KMS-11 (cell line): ENCODE measurements around the gene TMEM158.

Source experiments
- H2AFZ ChIP-seq: fragments of 200-600 bp; sonication (generic); 2 replicates; pipeline ENCODE4 v1.6.1; 2016; ENCODE audit warnings: antibody characterized with exemption, mixed run types, low read depth
- H3K27ac ChIP-seq: fragments of 200-600 bp; sonication (generic); 2 replicates; pipeline ENCODE4 v1.6.1; 2016; ENCODE audit warnings: mild to moderate bottlenecking, mixed run types
- H3K27me3 ChIP-seq: fragments of 200-600 bp; sonication (generic); 2 replicates; pipeline ENCODE4 v1.6.1; 2017; ENCODE audit warnings: mild to moderate bottlenecking, low read depth, mixed run types, moderate library complexity; ENCODE audit not compliant: insufficient read depth
- H3K36me3 ChIP-seq: fragments of 200-600 bp; sonication (generic); 2 replicates; pipeline ENCODE4 v1.6.1; 2017; ENCODE audit warnings: mild to moderate bottlenecking, mixed run types; ENCODE audit not compliant: insufficient read depth
- H3K4me1 ChIP-seq: fragments of 200-600 bp; sonication (generic); 2 replicates; pipeline ENCODE4 v1.6.1; 2016; ENCODE audit warnings: mild to moderate bottlenecking, low read depth, mixed run types; ENCODE audit not compliant: poor library complexity, severe bottlenecking
- H3K4me2 ChIP-seq: fragments of 200-600 bp; sonication (generic); 2 replicates; pipeline ENCODE4 v1.7.0; 2016; ENCODE audit warnings: mild to moderate bottlenecking, mixed run types
- H3K4me3 ChIP-seq: fragments of 200-600 bp; sonication (generic); IDR thresholded peaks from 2 replicates; pipeline ENCODE4 v1.6.1; 2017; ENCODE audit warnings: low read depth, low read length, mixed read lengths; ENCODE audit not compliant: insufficient read depth
- H3K79me2 ChIP-seq: fragments of 200-600 bp; sonication (generic); 2 replicates; pipeline ENCODE4 v1.6.1; 2016; ENCODE audit warnings: low read depth, mixed run types; ENCODE audit not compliant: insufficient read depth
- H3K9ac ChIP-seq: fragments of 200-600 bp; sonication (generic); 2 replicates; pipeline ENCODE4 v1.6.1; 2016; ENCODE audit warnings: mild to moderate bottlenecking, mixed run types
- H4K20me1 ChIP-seq: fragments of 200-600 bp; sonication (generic); 2 replicates; pipeline ENCODE4 v1.6.1; 2016; ENCODE audit warnings: mild to moderate bottlenecking, mixed run types; ENCODE audit not compliant: insufficient read depth
- CTCF ChIP-seq: fragments of 200-600 bp; sonication (generic); conservative IDR thresholded peaks from 2 replicates; pipeline ENCODE4 v1.6.1; 2017; ENCODE audit warnings: low read depth, mild to moderate bottlenecking, antibody characterized with exemption, low read length, moderate library complexity, mixed read lengths

Gene TMEM158

GRCh38 chr3:45239254-45239653, 13.2 kb upstream of the TMEM158 start:
- Histone ChIP-seq H3K4me1 (no peaks in the 10 kb centered on the region), H3K27me3 (no peaks in the 10 kb centered on the region), H3K27ac (no peak overlapping the region), H3K79me2 (no peaks in the 10 kb centered on the region), H3K4me3 (no peak overlapping the region), H2AFZ (no peak overlapping the region), H3K9ac (no peak overlapping the region), H4K20me1 (no peaks in the 10 kb centered on the region), H3K4me2 (no peak overlapping the region), H3K36me3 (no peaks in the 10 kb centered on the region)
- TF ChIP-seq CTCF = no peak

GRCh38 chr3:45236964-45237363, 10.9 kb upstream of the TMEM158 start:
- Histone ChIP-seq H4K20me1 (no peaks in the 10 kb centered on the region), H3K4me3 (no peak overlapping the region), H3K27ac (no peak overlapping the region), H3K36me3 (no peaks in the 10 kb centered on the region), H3K4me1 (no peaks in the 10 kb centered on the region), H3K27me3 (no peaks in the 10 kb centered on the region), H3K79me2 (no peaks in the 10 kb centered on the region), H3K9ac (no peak overlapping the region), H3K4me2 (no peak overlapping the region), H2AFZ (no peak overlapping the region)
- no peak for TF ChIP-seq CTCF

GRCh38 chr3:45235409-45235808, 9.3 kb upstream of the TMEM158 start:
- H3K36me3 ChIP-seq = no peaks in the 10 kb centered on the region
- no peak for TF ChIP-seq CTCF
- no peaks in the 10 kb centered on the region for H3K79me2 ChIP-seq
- no peaks in the 10 kb centered on the region for H3K4me1 ChIP-seq
- no peak overlapping the region for H3K4me2 ChIP-seq
- H2AFZ ChIP-seq = no peak overlapping the region
- no peaks in the 10 kb centered on the region for H4K20me1 ChIP-seq
- no peak overlapping the region for H3K9ac ChIP-seq
- no peak overlapping the region for H3K4me3 ChIP-seq
- H3K27me3 ChIP-seq = no peaks in the 10 kb centered on the region
- no peak overlapping the region for H3K27ac ChIP-seq

- Histone ChIP-seq H2AFZ (no peak overlapping the region), H4K20me1 (no peaks in the 10 kb centered on the region), H3K4me2 (no peak overlapping the region), H3K9ac (no peak overlapping the region), H3K27ac (no peak overlapping the region), H3K79me2 (no peaks in the 10 kb centered on the region), H3K27me3 (no peaks in the 10 kb centered on the region), H3K4me3 (no peak overlapping the region), H3K4me1 (no peaks in the 10 kb centered on the region), H3K36me3 (no peaks in the 10 kb centered on the region)
- TF ChIP-seq CTCF = no peak
Measured at GRCh38 chr3:45234250-45234649, 8.2 kb upstream of the TMEM158 start.

GRCh38 chr3:45232521-45232920, 6.4 kb upstream of the TMEM158 start:
- H3K27me3 ChIP-seq = no peaks in the 10 kb centered on the region
- H3K4me3 ChIP-seq = no peak overlapping the region
- TF ChIP-seq CTCF = no peak
- no peak overlapping the region for H2AFZ ChIP-seq
- H4K20me1 ChIP-seq = no peaks in the 10 kb centered on the region
- H3K9ac ChIP-seq = no peak overlapping the region
- H3K4me1 ChIP-seq = no peaks in the 10 kb centered on the region
- no peaks in the 10 kb centered on the region for H3K36me3 ChIP-seq
- no peak overlapping the region for H3K4me2 ChIP-seq
- H3K27ac ChIP-seq = no peak overlapping the region
- no peaks in the 10 kb centered on the region for H3K79me2 ChIP-seq
